Measurements from ENCODE around the gene SRPK2.
A peak's percentile ranks its signal among the peaks of the same experiment; 100 is the strongest.
"Not testable (repeated sequence)": the region's sequence is repeated elsewhere in the genome, so short reads cannot be mapped to it uniquely, and the experiment has no call there.

Gene SRPK2

DNA sequence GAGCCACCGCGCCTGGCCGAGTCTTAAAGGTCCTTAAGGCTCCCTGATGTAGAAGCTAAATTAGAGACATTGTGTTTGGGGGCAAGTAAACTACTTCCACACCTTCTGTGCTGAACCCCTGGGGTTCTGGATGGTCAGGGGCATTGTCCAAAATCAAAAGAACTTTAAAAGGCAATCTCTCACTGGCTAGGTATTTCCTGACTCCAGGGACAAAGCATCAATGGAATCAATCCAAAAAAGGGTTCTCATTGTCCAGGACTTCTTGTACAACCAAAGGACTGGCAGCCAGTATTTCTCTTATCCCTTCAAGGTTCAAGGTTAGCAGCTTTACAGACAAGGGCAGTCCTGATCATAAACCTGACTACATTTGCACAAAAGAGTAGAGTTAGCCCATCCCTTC, 24.0 kb downstream of the SRPK2 start:
- ATAC-seq (ENCODE audit: low read depth), result no peak
- TF ChIP-seq, protein P1, sequence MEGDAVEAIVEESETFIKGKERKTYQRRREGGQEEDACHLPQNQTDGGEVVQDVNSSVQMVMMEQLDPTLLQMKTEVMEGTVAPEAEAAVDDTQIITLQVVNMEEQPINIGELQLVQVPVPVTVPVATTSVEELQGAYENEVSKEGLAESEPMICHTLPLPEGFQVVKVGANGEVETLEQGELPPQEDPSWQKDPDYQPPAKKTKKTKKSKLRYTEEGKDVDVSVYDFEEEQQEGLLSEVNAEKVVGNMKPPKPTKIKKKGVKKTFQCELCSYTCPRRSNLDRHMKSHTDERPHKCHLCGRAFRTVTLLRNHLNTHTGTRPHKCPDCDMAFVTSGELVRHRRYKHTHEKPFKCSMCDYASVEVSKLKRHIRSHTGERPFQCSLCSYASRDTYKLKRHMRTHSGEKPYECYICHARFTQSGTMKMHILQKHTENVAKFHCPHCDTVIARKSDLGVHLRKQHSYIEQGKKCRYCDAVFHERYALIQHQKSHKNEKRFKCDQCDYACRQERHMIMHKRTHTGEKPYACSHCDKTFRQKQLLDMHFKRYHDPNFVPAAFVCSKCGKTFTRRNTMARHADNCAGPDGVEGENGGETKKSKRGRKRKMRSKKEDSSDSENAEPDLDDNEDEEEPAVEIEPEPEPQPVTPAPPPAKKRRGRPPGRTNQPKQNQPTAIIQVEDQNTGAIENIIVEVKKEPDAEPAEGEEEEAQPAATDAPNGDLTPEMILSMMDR (IDR thresholded peaks at IDR 0.05; ENCODE audit: poor library complexity, severe bottlenecking), result no peak
- Histone ChIP-seq H3K36me3 (ENCODE audit: low read depth) (no peaks in the 10 kb centered on the region), H3K9me3 (ENCODE audit: severe bottlenecking) (no peaks in the 10 kb centered on the region), H3K27me3 (ENCODE audit: insufficient read depth, poor library complexity, severe bottlenecking) (no peaks in the 10 kb centered on the region), H3K4me1 (ENCODE audit: insufficient read depth, poor library complexity, severe bottlenecking) (no peaks in the 10 kb centered on the region), H3K4me3 (ENCODE audit: severe bottlenecking) (no peak overlapping the region), H3K27ac (ENCODE audit: poor library complexity, severe bottlenecking) (no peak overlapping the region)
- DNase-seq (ENCODE audit: low spot score), result no peak

DNA sequence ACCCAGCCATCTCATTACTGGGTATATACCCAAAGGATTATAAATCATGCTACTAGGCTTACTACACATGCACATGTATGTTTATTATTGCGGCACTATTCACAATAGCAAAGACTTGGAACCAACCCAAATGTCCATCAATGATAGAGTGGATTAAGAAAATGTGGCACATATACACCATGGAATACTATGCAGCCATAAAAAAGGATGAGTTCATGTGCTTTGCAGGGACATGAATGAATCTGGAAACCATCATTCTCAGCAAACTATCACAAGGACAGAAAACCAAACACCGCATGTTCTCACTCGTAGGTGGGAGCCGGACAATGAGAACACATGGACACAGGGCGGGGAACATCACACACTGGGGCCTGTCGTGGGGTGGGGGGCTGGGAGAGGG, 25.1 kb downstream of the SRPK2 start:
- not testable (repeated sequence) for H3K4me1 ChIP-seq (ENCODE audit: insufficient read depth, poor library complexity, severe bottlenecking); H3K9me3 ChIP-seq (ENCODE audit: severe bottlenecking); H3K36me3 ChIP-seq (ENCODE audit: low read depth); DNase-seq (ENCODE audit: low spot score); H3K27me3 ChIP-seq (ENCODE audit: insufficient read depth, poor library complexity, severe bottlenecking); H3K27ac ChIP-seq (ENCODE audit: poor library complexity, severe bottlenecking); H3K4me3 ChIP-seq (ENCODE audit: severe bottlenecking); ATAC-seq (ENCODE audit: low read depth)

DNA sequence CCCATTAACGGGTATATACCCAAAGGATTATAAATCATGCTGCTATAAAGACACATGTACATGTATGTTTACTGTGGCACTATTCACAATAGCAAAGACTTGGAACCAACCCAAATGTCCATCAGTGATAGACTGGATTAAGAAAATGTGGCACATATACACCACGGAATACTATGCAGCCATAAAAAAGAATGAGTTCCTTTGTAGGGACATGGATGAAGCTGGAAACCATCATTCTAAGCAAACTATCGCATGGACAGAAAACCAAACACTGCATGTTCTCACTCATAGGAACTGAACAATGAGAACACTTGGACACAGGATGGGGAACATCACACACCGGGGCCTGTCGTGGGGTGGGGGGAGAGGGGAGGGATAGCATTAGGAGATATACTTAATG, 26.0 kb downstream of the SRPK2 start:
- not testable (repeated sequence) for H3K4me1 ChIP-seq (ENCODE audit: insufficient read depth, poor library complexity, severe bottlenecking); H3K27ac ChIP-seq (ENCODE audit: poor library complexity, severe bottlenecking); DNase-seq (ENCODE audit: low spot score); ATAC-seq (ENCODE audit: low read depth); H3K4me3 ChIP-seq (ENCODE audit: severe bottlenecking); H3K36me3 ChIP-seq (ENCODE audit: low read depth); H3K27me3 ChIP-seq (ENCODE audit: insufficient read depth, poor library complexity, severe bottlenecking); H3K9me3 ChIP-seq (ENCODE audit: severe bottlenecking)

DNA sequence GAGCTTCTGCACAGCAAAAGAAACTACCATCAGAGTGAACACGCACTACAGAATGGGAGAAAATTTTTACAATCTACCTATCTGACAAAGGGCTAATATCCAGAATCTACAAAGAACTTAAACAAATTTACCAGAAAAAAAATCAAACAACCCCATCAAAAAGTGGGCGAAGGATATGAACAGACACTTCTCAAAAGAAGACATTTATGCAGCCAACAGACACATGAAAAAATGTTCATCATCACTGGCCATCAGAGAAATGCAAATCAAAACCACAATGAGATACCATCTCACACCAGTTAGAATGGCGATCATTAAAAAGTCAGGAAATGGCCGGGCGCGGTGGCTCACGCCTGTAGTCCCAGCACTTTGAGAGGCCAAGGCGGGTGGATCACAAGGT, 26.7 kb downstream of the SRPK2 start:
- H3K27ac ChIP-seq (ENCODE audit: poor library complexity, severe bottlenecking); DNase-seq (ENCODE audit: low spot score); H3K4me1 ChIP-seq (ENCODE audit: insufficient read depth, poor library complexity, severe bottlenecking); H3K36me3 ChIP-seq (ENCODE audit: low read depth); ATAC-seq (ENCODE audit: low read depth); H3K9me3 ChIP-seq (ENCODE audit: severe bottlenecking); H3K27me3 ChIP-seq (ENCODE audit: insufficient read depth, poor library complexity, severe bottlenecking); H3K4me3 ChIP-seq (ENCODE audit: severe bottlenecking): not testable (repeated sequence)

DNA sequence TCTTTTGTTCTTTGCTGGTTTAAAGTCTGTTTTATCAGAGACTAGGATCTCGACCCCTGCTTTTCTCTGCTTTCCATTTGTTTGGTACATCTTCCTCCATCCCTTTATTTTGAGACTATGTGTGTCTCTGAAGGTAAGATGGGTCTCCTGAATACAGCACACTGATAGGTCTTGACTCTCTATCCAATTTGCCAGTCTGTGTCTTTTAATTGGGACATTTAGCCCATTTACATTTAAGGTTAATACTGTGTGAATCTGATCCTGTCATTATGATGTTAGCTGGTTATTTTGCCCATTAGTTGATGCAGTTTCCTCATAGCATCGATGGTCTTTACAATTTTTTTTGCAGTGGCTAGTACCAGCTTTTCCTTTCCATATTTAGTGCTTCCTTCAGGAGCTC, 28.6 kb downstream of the SRPK2 start:
- H3K4me3 ChIP-seq (ENCODE audit: severe bottlenecking); H3K27ac ChIP-seq (ENCODE audit: poor library complexity, severe bottlenecking); H3K9me3 ChIP-seq (ENCODE audit: severe bottlenecking); H3K36me3 ChIP-seq (ENCODE audit: low read depth); DNase-seq (ENCODE audit: low spot score); H3K4me1 ChIP-seq (ENCODE audit: insufficient read depth, poor library complexity, severe bottlenecking); ATAC-seq (ENCODE audit: low read depth); H3K27me3 ChIP-seq (ENCODE audit: insufficient read depth, poor library complexity, severe bottlenecking): not testable (repeated sequence)

DNA sequence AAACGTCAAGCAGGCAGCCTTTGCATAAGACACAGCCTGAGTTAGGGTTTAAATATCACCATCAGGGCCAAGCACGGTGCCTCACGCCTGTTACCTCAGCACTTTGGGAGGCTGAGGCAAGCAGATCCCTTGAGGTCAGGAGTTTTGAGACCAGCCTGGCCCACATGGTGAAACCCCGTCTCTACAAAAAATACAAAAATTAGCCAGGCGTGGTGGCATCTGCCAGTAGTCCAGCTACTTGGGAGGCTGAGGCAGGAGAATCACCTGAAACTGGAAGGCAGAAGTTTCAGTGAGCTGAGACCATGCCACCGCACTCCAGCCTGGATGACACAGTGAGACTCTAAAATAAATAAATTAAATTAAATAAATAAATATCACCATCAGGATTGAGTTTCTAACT, 33.0 kb downstream of the SRPK2 start:
- ATAC-seq (ENCODE audit: low read depth), result no peak
- TF ChIP-seq, protein P1 (IDR thresholded peaks at IDR 0.05; ENCODE audit: poor library complexity, severe bottlenecking), result no peak
- H3K36me3 ChIP-seq (ENCODE audit: low read depth), result no peaks in the 10 kb centered on the region
- no peaks in the 10 kb centered on the region for H3K9me3 ChIP-seq (ENCODE audit: severe bottlenecking)
- no peaks in the 10 kb centered on the region for H3K27me3 ChIP-seq (ENCODE audit: insufficient read depth, poor library complexity, severe bottlenecking)
- H3K27ac ChIP-seq (ENCODE audit: poor library complexity, severe bottlenecking), result no peak overlapping the region
- no peak for DNase-seq (ENCODE audit: low spot score)
- H3K4me1 ChIP-seq (ENCODE audit: insufficient read depth, poor library complexity, severe bottlenecking), result peaks cover 8% of the 10 kb centered on the region
- H3K4me3 ChIP-seq (ENCODE audit: severe bottlenecking), result no peak overlapping the region

DNA sequence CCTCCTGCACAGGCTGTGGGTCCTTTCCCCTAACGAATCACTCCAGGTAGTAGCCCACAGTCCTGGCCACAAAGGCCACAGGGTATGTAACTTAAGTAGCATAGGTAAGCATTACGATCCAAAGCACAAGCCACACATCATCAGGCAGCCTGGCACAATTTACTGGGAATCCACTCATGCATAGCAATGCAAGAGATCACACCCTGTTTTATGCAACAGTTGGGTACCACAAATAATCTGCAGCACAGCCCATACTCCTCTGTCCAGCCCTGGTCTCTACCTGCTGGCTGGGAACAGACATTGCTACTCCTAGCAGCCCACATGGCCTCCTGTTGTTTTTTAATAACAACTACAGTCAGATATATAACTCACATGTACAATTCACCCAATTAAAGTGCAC, 34.3 kb downstream of the SRPK2 start:
- peak; percentile 23; the same call in 2 of the 3 replicates for ATAC-seq (ENCODE audit: low read depth)
- no peak overlapping the region for H3K27ac ChIP-seq (ENCODE audit: poor library complexity, severe bottlenecking)
- no peaks in the 10 kb centered on the region for H3K9me3 ChIP-seq (ENCODE audit: severe bottlenecking)

More for the DNA sequence above, 34.3 kb downstream of the SRPK2 start:
- H3K4me3 ChIP-seq (ENCODE audit: severe bottlenecking), result no peak overlapping the region
- TF ChIP-seq, protein P1 (IDR thresholded peaks at IDR 0.05; ENCODE audit: poor library complexity, severe bottlenecking), result no peak
- no peaks in the 10 kb centered on the region for H3K27me3 ChIP-seq (ENCODE audit: insufficient read depth, poor library complexity, severe bottlenecking)
- H3K4me1 ChIP-seq (ENCODE audit: insufficient read depth, poor library complexity, severe bottlenecking), result peaks cover 8% of the 10 kb centered on the region
- DNase-seq (ENCODE audit: low spot score), result no peak
- no peaks in the 10 kb centered on the region for H3K36me3 ChIP-seq (ENCODE audit: low read depth)
